IMR-90 (cell line): Measurements from ENCODE around the gene ZNF440.

ENCODE experiments used
- BHLHE40 ChIP-seq: fragments of 150-350 bp; IDR thresholded peaks from 2 replicates; pipeline ENCODE4 v1.6.1; 2016; ENCODE audit warnings: mild to moderate bottlenecking, low read depth, low read length
- CEBPB ChIP-seq: IDR thresholded peaks from 2 replicates; pipeline ENCODE4 v1.6.1; 2012; ENCODE audit warnings: low read depth, low read length, improper control_type of control experiment
- CHD1 ChIP-seq: IDR thresholded peaks from 2 replicates; pipeline ENCODE4 v1.6.1; 2012; ENCODE audit warnings: low read depth, low read length, improper control_type of control experiment
- FOS ChIP-seq: fragments of 150-350 bp; IDR thresholded peaks from 2 replicates; pipeline ENCODE4 v1.6.1; 2016; ENCODE audit warnings: low read depth, low read length
- MAZ ChIP-seq: IDR thresholded peaks from 2 replicates; pipeline ENCODE4 v1.6.1; 2012; ENCODE audit warnings: low read depth, mild to moderate bottlenecking, low read length, improper control_type of control experiment, moderate library complexity, borderline replicate concordance
- NFE2L2 ChIP-seq: fragments of 150-350 bp; IDR thresholded peaks from 2 replicates; pipeline ENCODE4 v1.6.1; 2016; ENCODE audit warnings: low read depth, mild to moderate bottlenecking, low read length
- POLR2A ChIP-seq: IDR thresholded peaks from 2 replicates; pipeline ENCODE4 v1.6.1; 2012; ENCODE audit warnings: mild to moderate bottlenecking, low read depth, low read length
- RAD21 ChIP-seq: IDR thresholded peaks from 2 replicates; pipeline ENCODE4 v1.6.1; 2012; ENCODE audit warnings: low read length, improper control_type of control experiment
- RCOR1 ChIP-seq: IDR thresholded peaks from 2 replicates; pipeline ENCODE4 v1.6.1; 2012; ENCODE audit warnings: mild to moderate bottlenecking, low read length, improper control_type of control experiment; ENCODE audit not compliant: insufficient replicate concordance
- RFX5 ChIP-seq: IDR thresholded peaks from 2 replicates; pipeline ENCODE4 v1.8.0; 2012; ENCODE audit warnings: low read depth, mild to moderate bottlenecking, low read length, moderate library complexity
- SMC3 ChIP-seq: fragments of 150-350 bp; IDR thresholded peaks from 2 replicates; pipeline ENCODE4 v1.6.1; 2016; ENCODE audit warnings: low read depth, mild to moderate bottlenecking, antibody characterized with exemption, low read length, moderate library complexity
- TF ChIP-seq, protein P1 (sequence below): fragments of 150-350 bp; IDR thresholded peaks from 2 replicates; pipeline ENCODE4 v1.6.1; 2017; ENCODE audit warnings: mild to moderate bottlenecking, antibody characterized with exemption, low read length, low read depth
- TF ChIP-seq, protein P2 (sequence below): conservative IDR thresholded peaks from 2 replicates; pipeline ENCODE4 v1.5.1; 2012; ENCODE audit warnings: mild to moderate bottlenecking, low read depth, low read length, improper control_type of control experiment
- TF ChIP-seq, protein P3 (sequence below): fragments of 150-350 bp; IDR thresholded peaks from 2 replicates; pipeline ENCODE4 v1.6.1; 2016; ENCODE audit warnings: low read depth, mild to moderate bottlenecking, low read length, moderate library complexity, borderline replicate concordance

DNA sequence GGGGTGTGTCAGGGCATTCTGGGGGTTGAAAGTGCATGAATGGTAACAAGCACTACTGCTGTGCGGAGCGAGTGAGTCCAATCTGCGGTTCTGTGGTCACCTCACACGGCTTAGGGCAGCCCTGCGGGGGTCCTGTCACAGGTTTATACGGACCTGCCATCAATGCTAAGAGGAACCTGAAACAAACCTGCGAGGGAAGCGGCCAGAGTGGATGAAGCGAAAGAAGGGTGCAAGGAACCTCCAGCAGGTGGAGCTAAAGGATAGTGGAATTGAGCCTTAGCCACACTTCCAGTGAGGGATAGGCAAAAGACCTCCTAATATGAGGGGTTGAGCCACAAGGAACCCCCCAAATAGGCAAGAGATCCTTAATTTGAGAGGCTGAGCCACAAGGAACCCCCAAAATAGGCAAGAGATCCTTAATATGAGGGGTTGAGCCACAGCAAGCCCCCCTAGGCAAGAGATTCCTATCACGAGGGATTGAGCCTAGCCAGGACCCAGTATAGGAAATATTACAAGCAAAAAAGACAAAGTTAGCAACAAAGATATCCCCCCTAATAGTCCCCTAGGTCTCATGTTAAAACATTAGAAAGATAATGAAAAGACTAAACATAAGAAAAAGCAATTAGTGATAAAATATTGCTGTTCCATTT, 67.2 kb downstream of the ZNF440 start:
- TF ChIP-seq, protein P1, sequence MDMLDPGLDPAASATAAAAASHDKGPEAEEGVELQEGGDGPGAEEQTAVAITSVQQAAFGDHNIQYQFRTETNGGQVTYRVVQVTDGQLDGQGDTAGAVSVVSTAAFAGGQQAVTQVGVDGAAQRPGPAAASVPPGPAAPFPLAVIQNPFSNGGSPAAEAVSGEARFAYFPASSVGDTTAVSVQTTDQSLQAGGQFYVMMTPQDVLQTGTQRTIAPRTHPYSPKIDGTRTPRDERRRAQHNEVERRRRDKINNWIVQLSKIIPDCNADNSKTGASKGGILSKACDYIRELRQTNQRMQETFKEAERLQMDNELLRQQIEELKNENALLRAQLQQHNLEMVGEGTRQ = no peak
- TF ChIP-seq RFX5 (no peak), POLR2A (no peak), BHLHE40 (no peak), RCOR1 (no peak), FOS (no peak), SMC3 (peak; percentile 65), CEBPB (no peak), RAD21 (peak; percentile 88), MAZ (no peak), CHD1 (no peak), NFE2L2 (no peak)
- TF ChIP-seq, protein P2, sequence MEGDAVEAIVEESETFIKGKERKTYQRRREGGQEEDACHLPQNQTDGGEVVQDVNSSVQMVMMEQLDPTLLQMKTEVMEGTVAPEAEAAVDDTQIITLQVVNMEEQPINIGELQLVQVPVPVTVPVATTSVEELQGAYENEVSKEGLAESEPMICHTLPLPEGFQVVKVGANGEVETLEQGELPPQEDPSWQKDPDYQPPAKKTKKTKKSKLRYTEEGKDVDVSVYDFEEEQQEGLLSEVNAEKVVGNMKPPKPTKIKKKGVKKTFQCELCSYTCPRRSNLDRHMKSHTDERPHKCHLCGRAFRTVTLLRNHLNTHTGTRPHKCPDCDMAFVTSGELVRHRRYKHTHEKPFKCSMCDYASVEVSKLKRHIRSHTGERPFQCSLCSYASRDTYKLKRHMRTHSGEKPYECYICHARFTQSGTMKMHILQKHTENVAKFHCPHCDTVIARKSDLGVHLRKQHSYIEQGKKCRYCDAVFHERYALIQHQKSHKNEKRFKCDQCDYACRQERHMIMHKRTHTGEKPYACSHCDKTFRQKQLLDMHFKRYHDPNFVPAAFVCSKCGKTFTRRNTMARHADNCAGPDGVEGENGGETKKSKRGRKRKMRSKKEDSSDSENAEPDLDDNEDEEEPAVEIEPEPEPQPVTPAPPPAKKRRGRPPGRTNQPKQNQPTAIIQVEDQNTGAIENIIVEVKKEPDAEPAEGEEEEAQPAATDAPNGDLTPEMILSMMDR = peak; percentile 70
- TF ChIP-seq, protein P3, sequence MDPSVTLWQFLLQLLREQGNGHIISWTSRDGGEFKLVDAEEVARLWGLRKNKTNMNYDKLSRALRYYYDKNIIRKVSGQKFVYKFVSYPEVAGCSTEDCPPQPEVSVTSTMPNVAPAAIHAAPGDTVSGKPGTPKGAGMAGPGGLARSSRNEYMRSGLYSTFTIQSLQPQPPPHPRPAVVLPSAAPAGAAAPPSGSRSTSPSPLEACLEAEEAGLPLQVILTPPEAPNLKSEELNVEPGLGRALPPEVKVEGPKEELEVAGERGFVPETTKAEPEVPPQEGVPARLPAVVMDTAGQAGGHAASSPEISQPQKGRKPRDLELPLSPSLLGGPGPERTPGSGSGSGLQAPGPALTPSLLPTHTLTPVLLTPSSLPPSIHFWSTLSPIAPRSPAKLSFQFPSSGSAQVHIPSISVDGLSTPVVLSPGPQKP = no peak
